Activated T-cell treated with anti-CD3 and anti-CD28 coated beads for 48 hours (primary cell): ENCODE data around the gene PRRC2A.

Source experiments
- DNase-seq: peaks from one replicate; pipeline ENCODE4 v3.0.0-alpha.2; 2020; ENCODE audit warnings: low read depth

Gene PRRC2A

GRCh38 chr6:31620586-31621319 lies at the start of gene PRRC2A:
PRRC2A (plus strand) TSS chr6:31620715; CDS start chr6:31622790, 2,075 bp downstream.
- peak; percentile 93 for DNase-seq

DNA sequence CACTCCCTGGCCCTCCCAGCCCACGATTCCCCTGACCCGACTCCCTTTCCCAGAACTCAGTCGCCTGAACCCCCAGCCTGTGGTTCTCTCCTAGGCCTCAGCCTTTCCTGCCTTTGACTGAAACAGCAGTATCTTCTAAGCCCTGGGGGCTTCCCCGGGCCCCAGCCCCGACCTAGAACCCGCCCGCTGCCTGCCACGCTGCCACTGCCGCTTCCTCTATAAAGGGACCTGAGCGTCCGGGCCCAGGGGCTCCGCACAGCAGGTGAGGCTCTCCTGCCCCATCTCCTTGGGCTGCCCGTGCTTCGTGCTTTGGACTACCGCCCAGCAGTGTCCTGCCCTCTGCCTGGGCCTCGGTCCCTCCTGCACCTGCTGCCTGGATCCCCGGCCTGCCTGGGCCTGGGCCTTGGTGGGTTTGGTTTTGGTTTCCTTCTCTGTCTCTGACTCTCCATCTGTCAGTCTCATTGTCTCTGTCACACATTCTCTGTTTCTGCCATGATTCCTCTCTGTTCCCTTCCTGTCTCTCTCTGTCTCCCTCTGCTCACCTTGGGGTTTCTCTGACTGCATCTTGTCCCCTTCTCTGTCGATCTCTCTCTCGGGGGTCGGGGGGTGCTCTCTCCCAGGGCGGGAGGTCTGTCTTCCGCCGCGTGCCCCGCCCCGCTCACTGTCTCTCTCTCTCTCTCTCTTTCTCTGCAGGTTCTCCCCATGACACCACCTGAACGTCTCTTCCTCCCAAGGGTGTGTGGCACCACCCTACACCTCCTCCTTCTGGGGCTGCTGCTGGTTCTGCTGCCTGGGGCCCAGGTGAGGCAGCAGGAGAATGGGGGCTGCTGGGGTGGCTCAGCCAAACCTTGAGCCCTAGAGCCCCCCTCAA lies 48.2 kb upstream of the PRRC2A start, which contains the start of gene LTA:
LTA (plus strand) TSS at position 249 of the 871 bp plus-strand sequence; CDS start at position 703, 454 bp downstream.
- peak; percentile 79 for DNase-seq

DNA sequence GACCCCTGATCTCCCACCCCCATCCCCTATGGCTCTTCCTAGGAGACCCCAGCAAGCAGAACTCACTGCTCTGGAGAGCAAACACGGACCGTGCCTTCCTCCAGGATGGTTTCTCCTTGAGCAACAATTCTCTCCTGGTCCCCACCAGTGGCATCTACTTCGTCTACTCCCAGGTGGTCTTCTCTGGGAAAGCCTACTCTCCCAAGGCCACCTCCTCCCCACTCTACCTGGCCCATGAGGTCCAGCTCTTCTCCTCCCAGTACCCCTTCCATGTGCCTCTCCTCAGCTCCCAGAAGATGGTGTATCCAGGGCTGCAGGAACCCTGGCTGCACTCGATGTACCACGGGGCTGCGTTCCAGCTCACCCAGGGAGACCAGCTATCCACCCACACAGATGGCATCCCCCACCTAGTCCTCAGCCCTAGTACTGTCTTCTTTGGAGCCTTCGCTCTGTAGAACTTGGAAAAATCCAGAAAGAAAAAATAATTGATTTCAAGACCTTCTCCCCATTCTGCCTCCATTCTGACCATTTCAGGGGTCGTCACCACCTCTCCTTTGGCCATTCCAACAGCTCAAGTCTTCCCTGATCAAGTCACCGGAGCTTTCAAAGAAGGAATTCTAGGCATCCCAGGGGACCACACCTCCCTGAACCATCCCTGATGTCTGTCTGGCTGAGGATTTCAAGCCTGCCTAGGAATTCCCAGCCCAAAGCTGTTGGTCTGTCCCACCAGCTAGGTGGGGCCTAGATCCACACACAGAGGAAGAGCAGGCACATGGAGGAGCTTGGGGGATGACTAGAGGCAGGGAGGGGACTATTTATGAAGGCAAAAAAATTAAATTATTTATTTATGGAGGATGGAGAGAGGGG lies 47.0 kb upstream of the PRRC2A start:
- DNase-seq = no peak

GRCh38 chr6:31574106-31575061 lies 46.1 kb upstream of the PRRC2A start:
- DNase-seq = no peak

DNA sequence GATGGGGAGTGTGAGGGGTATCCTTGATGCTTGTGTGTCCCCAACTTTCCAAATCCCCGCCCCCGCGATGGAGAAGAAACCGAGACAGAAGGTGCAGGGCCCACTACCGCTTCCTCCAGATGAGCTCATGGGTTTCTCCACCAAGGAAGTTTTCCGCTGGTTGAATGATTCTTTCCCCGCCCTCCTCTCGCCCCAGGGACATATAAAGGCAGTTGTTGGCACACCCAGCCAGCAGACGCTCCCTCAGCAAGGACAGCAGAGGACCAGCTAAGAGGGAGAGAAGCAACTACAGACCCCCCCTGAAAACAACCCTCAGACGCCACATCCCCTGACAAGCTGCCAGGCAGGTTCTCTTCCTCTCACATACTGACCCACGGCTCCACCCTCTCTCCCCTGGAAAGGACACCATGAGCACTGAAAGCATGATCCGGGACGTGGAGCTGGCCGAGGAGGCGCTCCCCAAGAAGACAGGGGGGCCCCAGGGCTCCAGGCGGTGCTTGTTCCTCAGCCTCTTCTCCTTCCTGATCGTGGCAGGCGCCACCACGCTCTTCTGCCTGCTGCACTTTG lies 45.1 kb upstream of the PRRC2A start, which contains the start of gene TNF:
TNF (plus strand) TSS at position 231 of the 567 bp plus-strand sequence; CDS start at position 408, 177 bp downstream.
- peak; percentile 80 for DNase-seq

DNA sequence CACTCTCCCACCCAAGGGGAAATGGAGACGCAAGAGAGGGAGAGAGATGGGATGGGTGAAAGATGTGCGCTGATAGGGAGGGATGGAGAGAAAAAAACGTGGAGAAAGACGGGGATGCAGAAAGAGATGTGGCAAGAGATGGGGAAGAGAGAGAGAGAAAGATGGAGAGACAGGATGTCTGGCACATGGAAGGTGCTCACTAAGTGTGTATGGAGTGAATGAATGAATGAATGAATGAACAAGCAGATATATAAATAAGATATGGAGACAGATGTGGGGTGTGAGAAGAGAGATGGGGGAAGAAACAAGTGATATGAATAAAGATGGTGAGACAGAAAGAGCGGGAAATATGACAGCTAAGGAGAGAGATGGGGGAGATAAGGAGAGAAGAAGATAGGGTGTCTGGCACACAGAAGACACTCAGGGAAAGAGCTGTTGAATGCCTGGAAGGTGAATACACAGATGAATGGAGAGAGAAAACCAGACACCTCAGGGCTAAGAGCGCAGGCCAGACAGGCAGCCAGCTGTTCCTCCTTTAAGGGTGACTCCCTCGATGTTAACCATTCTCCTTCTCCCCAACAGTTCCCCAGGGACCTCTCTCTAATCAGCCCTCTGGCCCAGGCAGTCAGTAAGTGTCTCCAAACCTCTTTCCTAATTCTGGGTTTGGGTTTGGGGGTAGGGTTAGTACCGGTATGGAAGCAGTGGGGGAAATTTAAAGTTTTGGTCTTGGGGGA lies 44.4 kb upstream of the PRRC2A start:
- DNase-seq = no peak

DNA sequence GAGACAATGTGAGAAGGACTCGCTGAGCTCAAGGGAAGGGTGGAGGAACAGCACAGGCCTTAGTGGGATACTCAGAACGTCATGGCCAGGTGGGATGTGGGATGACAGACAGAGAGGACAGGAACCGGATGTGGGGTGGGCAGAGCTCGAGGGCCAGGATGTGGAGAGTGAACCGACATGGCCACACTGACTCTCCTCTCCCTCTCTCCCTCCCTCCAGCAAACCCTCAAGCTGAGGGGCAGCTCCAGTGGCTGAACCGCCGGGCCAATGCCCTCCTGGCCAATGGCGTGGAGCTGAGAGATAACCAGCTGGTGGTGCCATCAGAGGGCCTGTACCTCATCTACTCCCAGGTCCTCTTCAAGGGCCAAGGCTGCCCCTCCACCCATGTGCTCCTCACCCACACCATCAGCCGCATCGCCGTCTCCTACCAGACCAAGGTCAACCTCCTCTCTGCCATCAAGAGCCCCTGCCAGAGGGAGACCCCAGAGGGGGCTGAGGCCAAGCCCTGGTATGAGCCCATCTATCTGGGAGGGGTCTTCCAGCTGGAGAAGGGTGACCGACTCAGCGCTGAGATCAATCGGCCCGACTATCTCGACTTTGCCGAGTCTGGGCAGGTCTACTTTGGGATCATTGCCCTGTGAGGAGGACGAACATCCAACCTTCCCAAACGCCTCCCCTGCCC lies 43.5 kb upstream of the PRRC2A start:
- DNase-seq = no peak

GRCh38 chr6:31577579-31577966 lies 42.9 kb upstream of the PRRC2A start:
- no peak for DNase-seq

- DNase-seq = no peak
Observed at GRCh38 chr6:31578184-31579118, 42.1 kb upstream of the PRRC2A start.

GRCh38 chr6:31579119-31579505 lies 41.4 kb upstream of the PRRC2A start:
- DNase-seq = no peak

- DNase-seq = no peak
Observed at GRCh38 chr6:31579546-31580437, 40.7 kb upstream of the PRRC2A start.

DNA sequence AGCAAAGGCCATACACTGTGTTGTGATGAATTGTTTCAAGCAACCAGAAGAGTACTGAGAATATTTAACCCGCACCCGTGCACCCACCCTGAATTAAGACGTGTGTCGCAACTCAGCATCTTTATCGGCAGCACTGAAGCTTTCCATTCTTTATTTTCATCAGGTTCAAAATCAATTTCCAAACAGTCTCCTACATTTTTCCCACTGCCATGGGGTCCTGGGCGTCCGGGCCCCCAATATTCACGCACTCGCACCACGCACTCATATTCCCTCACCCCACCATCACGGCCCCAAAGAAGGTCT lies 40.1 kb upstream of the PRRC2A start:
- DNase-seq = no peak

DNA sequence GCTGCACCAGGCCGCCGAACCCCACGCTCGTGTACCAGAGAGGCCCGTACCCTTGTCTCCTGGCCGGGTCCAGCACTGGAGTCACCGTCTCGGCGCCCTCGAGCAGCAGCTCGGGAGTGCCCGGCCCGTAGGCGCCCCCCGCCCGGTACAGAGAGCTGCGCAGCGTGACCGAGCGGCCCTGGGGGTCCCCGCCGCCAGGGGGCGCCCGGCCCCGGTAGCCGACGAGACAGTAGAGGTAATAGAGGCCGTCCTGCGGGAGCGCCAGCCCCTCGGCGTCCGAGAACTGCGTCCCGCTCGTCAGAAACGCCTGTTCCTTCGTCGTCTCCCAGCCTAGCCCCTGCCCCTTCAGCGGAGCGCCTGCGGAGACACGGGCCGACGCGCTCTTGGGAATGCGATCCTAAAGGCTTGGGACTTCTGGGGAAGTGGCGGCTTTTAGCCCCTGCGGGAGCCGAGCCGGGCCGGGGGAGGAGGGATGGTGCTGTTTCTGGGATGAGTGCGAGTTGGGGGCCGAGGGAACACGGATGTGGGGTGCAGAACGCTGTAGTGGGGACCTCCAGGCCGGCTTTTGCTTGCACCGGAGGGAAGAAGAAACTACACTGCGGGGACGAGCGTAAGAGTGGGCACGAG lies 39.6 kb upstream of the PRRC2A start:
- DNase-seq = peak; percentile 90

DNA sequence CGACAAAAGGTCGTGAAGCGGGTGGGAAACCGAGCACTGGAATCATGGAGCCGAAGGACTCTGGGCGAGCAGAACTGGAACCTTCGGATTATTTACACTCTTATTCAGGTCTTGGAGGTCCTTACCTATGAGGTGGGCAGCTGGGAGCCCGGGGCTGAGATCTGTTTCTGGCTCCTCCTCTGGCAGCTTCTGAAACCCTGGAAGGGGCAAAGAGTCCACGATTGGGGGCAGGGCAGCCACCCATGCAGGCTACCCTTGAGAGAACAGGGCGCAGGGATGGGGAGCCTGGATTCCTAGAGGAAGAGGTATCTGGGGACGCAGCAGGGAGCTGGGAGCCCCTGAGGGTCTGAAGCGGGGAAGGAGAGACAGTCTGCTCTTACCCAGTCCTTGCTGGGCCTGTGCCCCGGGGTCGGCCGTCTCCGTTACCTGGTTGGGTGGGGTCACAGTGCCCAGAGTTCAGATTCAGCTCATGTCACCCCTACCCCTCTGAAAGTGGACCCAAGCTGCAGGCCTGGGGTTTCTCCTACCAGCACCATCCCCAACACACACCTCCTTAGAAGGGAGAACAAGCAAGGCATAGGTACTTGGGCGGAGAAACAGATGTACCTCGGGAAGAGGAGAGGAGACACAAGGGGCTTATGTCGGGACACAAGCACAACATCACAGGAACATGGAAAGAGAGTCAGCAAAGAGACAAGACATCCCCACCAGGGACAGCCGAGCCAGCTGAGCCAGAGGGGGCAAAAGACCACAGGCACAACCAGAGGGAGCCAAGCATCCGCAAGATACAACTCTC lies 38.9 kb upstream of the PRRC2A start:
- DNase-seq = no peak

DNA sequence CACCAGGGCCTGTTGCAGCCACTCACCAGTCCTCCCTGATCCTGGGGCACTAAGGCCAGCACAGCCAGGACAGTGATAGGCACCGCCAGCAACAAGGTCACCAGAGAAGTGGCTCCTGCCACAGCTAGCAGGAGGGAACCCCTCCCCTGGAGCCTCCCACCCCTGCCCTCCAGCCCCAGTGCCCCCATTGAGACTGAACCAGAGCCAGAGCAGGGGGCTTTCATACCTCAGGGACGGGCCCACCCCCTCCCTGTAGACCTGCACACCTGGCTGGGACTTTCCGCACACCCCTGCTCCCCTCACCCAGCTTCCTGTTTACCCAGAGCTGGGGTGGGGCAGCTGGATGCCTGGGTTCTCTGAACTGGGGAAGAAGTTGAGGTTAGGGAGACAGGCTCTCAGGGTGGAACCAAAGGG lies 38.3 kb upstream of the PRRC2A start, which contains the start of gene LTB:
LTB (minus strand) TSS at position 195 of the 414 bp plus-strand sequence; CDS start at position 188, 7 bp downstream.
- no peak for DNase-seq

DNA sequence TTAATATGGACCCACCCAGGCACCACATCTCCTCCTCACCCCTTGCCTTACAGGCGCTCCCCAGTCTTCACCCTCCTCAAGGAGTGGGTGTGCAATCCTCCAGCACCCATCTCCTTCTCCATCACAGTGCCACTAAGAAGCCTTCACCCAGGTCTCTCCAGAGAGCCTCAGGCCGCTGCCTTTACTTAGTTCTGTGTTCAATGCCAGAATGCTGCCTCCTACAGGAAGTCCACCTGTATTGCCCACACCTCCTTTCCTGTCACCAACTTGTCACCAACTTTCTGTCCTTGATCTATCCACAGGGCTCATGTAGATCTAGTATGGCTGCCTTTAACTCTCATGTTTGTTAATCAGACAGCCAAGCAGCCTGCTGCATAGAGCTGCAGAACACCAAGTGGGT lies 35.0 kb upstream of the PRRC2A start:
- DNase-seq = no peak
